H9 (cell line): ENCODE data around the gene DMXL1. TPM values are rescaled to one million over a fixed set of nuclear protein-coding genes. Genes with fewer than 3 reads are reported as not detected.

Experiments used
- DNase-seq: peaks from one replicate; pipeline ENCODE4 v3.0.0-alpha.2; 2017
- H2AFZ ChIP-seq: one replicate; pipeline ENCODE4 v1.6.1; 2013; ENCODE audit warnings: mild to moderate bottlenecking, low read length, control low read depth, moderate library complexity
- H2AK5ac ChIP-seq: 2 replicates; pipeline ENCODE4 v1.6.1; 2013; ENCODE audit warnings: low read length, control low read depth, mixed read lengths; ENCODE audit not compliant: insufficient read length
- H2BK120ac ChIP-seq: one replicate; pipeline ENCODE4 v1.6.1; 2013; ENCODE audit warnings: low read depth, mild to moderate bottlenecking, low read length, control low read depth, inconsistent platforms; ENCODE audit not compliant: poor library complexity, severe bottlenecking
- H2BK12ac ChIP-seq: 2 replicates; pipeline ENCODE4 v1.6.1; 2013; ENCODE audit warnings: low read length, control low read depth, mixed read lengths, low read depth; ENCODE audit not compliant: insufficient read length
- H2BK15ac ChIP-seq: 2 replicates; pipeline ENCODE4 v1.6.1; 2013; ENCODE audit warnings: low read depth, low read length, control low read depth
- H2BK20ac ChIP-seq: one replicate; pipeline ENCODE4 v1.6.1; 2013; ENCODE audit warnings: low read depth, mild to moderate bottlenecking, low read length, control low read depth, inconsistent platforms; ENCODE audit not compliant: poor library complexity, severe bottlenecking
- H2BK5ac ChIP-seq: 2 replicates; pipeline ENCODE4 v1.6.1; 2013; ENCODE audit warnings: low read length, control low read depth, mixed read lengths; ENCODE audit not compliant: insufficient read length
- H3K14ac ChIP-seq: 2 replicates; pipeline ENCODE4 v1.6.1; 2013; ENCODE audit warnings: low read length, control low read depth; ENCODE audit not compliant: insufficient read depth
- H3K18ac ChIP-seq: 2 replicates; pipeline ENCODE4 v1.6.1; 2013; ENCODE audit warnings: low read depth, mild to moderate bottlenecking, mixed read lengths, low read length, control low read depth; ENCODE audit not compliant: insufficient read length
- H3K23ac ChIP-seq: 2 replicates; pipeline ENCODE4 v1.6.1; 2013; ENCODE audit warnings: low read length, control low read depth, mixed read lengths, low read depth; ENCODE audit not compliant: insufficient read length
- H3K23me2 ChIP-seq: 2 replicates; pipeline ENCODE4 v1.6.1; 2013; ENCODE audit warnings: low read depth, mild to moderate bottlenecking, mixed read lengths, low read length, control low read depth; ENCODE audit not compliant: insufficient read length, poor library complexity, severe bottlenecking
- H3K27ac ChIP-seq: 2 replicates; pipeline ENCODE4 v1.5.1; 2013; ENCODE audit warnings: low read length, control low read depth, mixed read lengths, low read depth; ENCODE audit not compliant: insufficient read length
- H3K27me3 ChIP-seq: 2 replicates; pipeline ENCODE4 v1.6.1; 2013; ENCODE audit warnings: low read length, control low read depth, inconsistent platforms; ENCODE audit not compliant: insufficient read depth
- H3K4ac ChIP-seq: 2 replicates; pipeline ENCODE4 v1.6.1; 2013; ENCODE audit warnings: low read depth, mild to moderate bottlenecking, control low read depth, inconsistent platforms, low read length, moderate library complexity
- H3K4me1 ChIP-seq: 2 replicates; pipeline ENCODE4 v1.6.1; 2013; ENCODE audit warnings: low read length, control low read depth, inconsistent platforms; ENCODE audit not compliant: insufficient read depth
- H3K4me2 ChIP-seq: 2 replicates; pipeline ENCODE4 v1.6.1; 2013; ENCODE audit warnings: low read length, control low read depth, mixed read lengths; ENCODE audit not compliant: insufficient read length, insufficient read depth
- H3K56ac ChIP-seq: 2 replicates; pipeline ENCODE4 v1.6.1; 2013; ENCODE audit warnings: low read depth, mild to moderate bottlenecking, mixed read lengths, low read length, control low read depth; ENCODE audit not compliant: insufficient read length
- H3K79me1 ChIP-seq: 2 replicates; pipeline ENCODE4 v1.6.1; 2013; ENCODE audit warnings: low read depth, mild to moderate bottlenecking, moderate library complexity, low read length, control low read depth, inconsistent platforms; ENCODE audit not compliant: insufficient read depth, poor library complexity, severe bottlenecking
- H3K79me2 ChIP-seq: 2 replicates; pipeline ENCODE4 v1.6.1; 2013; ENCODE audit warnings: low read length, control low read depth, inconsistent platforms; ENCODE audit not compliant: insufficient read depth
- H3K9ac ChIP-seq: 2 replicates; pipeline ENCODE4 v1.6.1; 2013; ENCODE audit warnings: low read length, control low read depth, mixed read lengths; ENCODE audit not compliant: insufficient read length; ENCODE audit errors: extremely low read depth
- H3K9me3 ChIP-seq: one replicate; pipeline ENCODE4 v1.6.1; 2013; ENCODE audit warnings: low read depth, low read length, inconsistent platforms; ENCODE audit not compliant: control insufficient read depth
- H3T11ph ChIP-seq: one replicate; pipeline ENCODE4 v1.6.1; 2013; ENCODE audit warnings: mild to moderate bottlenecking, low read length, control low read depth, inconsistent platforms
- H4K20me1 ChIP-seq: one replicate; pipeline ENCODE4 v1.6.1; 2013; ENCODE audit not compliant: control insufficient read depth, insufficient read length, insufficient read depth
- H4K5ac ChIP-seq: 2 replicates; pipeline ENCODE4 v1.6.1; 2013; ENCODE audit warnings: low read depth, mild to moderate bottlenecking, mixed read lengths, low read length, control low read depth; ENCODE audit not compliant: insufficient read length
- H4K8ac ChIP-seq: replicated peaks from 2 replicates; pipeline ENCODE4 v1.6.1; 2013; ENCODE audit warnings: low read length, control low read depth, mixed read lengths, low read depth; ENCODE audit not compliant: insufficient read length
- H4K91ac ChIP-seq: 2 replicates; pipeline ENCODE4 v1.6.1; 2013; ENCODE audit warnings: low read depth, mild to moderate bottlenecking, moderate library complexity, mixed read lengths, low read length, control low read depth; ENCODE audit not compliant: insufficient read length
- H3K27ac Mint-ChIP-seq, 3 experiments: 2 replicates in 2 of 3; 3 replicates in 1 of 3; pipeline ENCODE4 v1.8.0; 2020 to 2021; ENCODE audit warnings: mixed read lengths in 3 of 3, mild to moderate bottlenecking in 1 of 3, moderate library complexity in 1 of 3
- H3K27me3 Mint-ChIP-seq: 2 replicates; pipeline ENCODE4 v1.8.0; 2021; ENCODE audit warnings: low read depth, mild to moderate bottlenecking, moderate library complexity, mixed read lengths
- H3K36me3 Mint-ChIP-seq, 3 experiments: 2 replicates in 2 of 3; 3 replicates in 1 of 3; pipeline ENCODE4 v1.8.0; 2020 to 2021; ENCODE audit warnings: low read depth in 3 of 3, mixed read lengths in 3 of 3; ENCODE audit not compliant: insufficient read depth in 1 of 3
- H3K4me1 Mint-ChIP-seq, 2 experiments: 2 replicates each; pipeline ENCODE4 v1.8.0; 2020; ENCODE audit warnings: mixed read lengths in 2 of 2
- H3K4me3 Mint-ChIP-seq, 2 experiments: 2 replicates in 1 of 2; 3 replicates in 1 of 2; pipeline ENCODE4 v1.8.0; 2020 to 2021; ENCODE audit warnings: mild to moderate bottlenecking in 2 of 2, mixed read lengths in 2 of 2, moderate library complexity in 1 of 2
- H3K9me3 Mint-ChIP-seq, 2 experiments: 2 replicates in 1 of 2; 3 replicates in 1 of 2; pipeline ENCODE4 v1.8.0; 2020; ENCODE audit warnings: mild to moderate bottlenecking in 2 of 2, mixed read lengths in 2 of 2, moderate library complexity in 1 of 2
- WGBS: extraction: QIAGEN DNeasy Blood & Tissue Kit; methylation state at CpG from one replicate; pipeline ENCODE4 v1.1.7; 2013; ENCODE audit warnings: missing lambda C conversion rate, low lambda C conversion rate, mixed read lengths; ENCODE audit not compliant: insufficient read length; ENCODE audit errors: extremely low coverage; 5-methylcytosine and 5-hydroxymethylcytosine counted together
- total RNA-seq: library from RNA; stranded (reverse); gene quantifications from 2 replicates; pipeline ENCODE4 v1.2.1, GENCODE V29; 2021
- TF ChIP-seq, protein P1 (sequence below): fragments of 200-600 bp; sonication (generic); conservative IDR thresholded peaks from 3 replicates; pipeline ENCODE4 v1.8.0; 2021; ENCODE audit warnings: antibody characterized with exemption, mild to moderate bottlenecking

The DMXL1 gene
- total RNA-seq, 1 experiment from 2014 or later = 63.5 TPM

DNA sequence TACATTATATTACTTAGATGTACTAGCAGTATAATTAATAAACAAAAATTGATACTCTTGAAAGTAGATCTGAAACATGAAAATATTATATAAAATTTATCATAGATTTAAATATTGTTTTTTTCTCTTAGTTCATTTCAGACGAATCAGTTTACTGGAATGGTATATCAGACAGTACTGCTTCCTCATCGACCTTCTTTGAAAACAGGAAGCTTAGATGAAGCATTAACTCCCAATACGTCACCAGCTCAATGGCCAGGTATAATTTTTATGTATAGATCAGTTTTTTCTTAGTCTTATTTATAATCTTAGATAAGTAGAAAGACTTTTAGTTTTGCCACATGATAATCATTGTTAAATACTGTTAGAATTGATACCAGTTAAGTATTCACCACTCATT is 106.3 kb downstream of the DMXL1 start:
- H2BK12ac ChIP-seq = no peak overlapping the region
- no peak overlapping the region for H2BK20ac ChIP-seq
- no peaks in the 10 kb centered on the region for H3K4me1 ChIP-seq
- H3K4me1 Mint-ChIP-seq = peaks cover 3% of the 10 kb centered on the region in 2 experiments; a peak in 2 of 4 replicates
- H3K27ac Mint-ChIP-seq = no peak overlapping the region
- no peaks in the 10 kb centered on the region for H3K27me3 ChIP-seq
- no peak overlapping the region for H2AK5ac ChIP-seq
- no peak overlapping the region for H3K4ac ChIP-seq
- no peak overlapping the region for H3K18ac ChIP-seq
- H3K9ac ChIP-seq = no peak overlapping the region
- H4K91ac ChIP-seq = no peak overlapping the region
- H2AFZ ChIP-seq = no peak overlapping the region
- H3K23ac ChIP-seq = no peak overlapping the region
- no peaks in the 10 kb centered on the region for H3K23me2 ChIP-seq
- H3K79me2 ChIP-seq = no peaks in the 10 kb centered on the region
- H3T11ph ChIP-seq = no peak overlapping the region
- WGBS = no CpG with 5 or more reads among the region's 3 CpGs
- H3K79me1 ChIP-seq = no peaks in the 10 kb centered on the region
- H3K9me3 ChIP-seq = no peaks in the 10 kb centered on the region
- H4K8ac ChIP-seq = no peak overlapping the region
- H3K36me3 Mint-ChIP-seq = peaks cover 0 to 14% (median 5%) of the 10 kb centered on the region in 3 experiments; a peak in 6 of 7 replicates
- no peak overlapping the region for H3K27ac ChIP-seq
- H4K5ac ChIP-seq = no peak overlapping the region
- no peak overlapping the region for H2BK120ac ChIP-seq
- H3K14ac ChIP-seq = no peak overlapping the region
- no peak for DNase-seq
- no peak overlapping the region for H3K56ac ChIP-seq
- H3K9me3 Mint-ChIP-seq = no peaks in the 10 kb centered on the region
- no peak overlapping the region for H2BK5ac ChIP-seq
- H4K20me1 ChIP-seq = no peaks in the 10 kb centered on the region
- H3K4me3 Mint-ChIP-seq = no peak overlapping the region
- no peak overlapping the region for H3K4me2 ChIP-seq
- no peaks in the 10 kb centered on the region for H3K27me3 Mint-ChIP-seq
- TF ChIP-seq, protein P1, sequence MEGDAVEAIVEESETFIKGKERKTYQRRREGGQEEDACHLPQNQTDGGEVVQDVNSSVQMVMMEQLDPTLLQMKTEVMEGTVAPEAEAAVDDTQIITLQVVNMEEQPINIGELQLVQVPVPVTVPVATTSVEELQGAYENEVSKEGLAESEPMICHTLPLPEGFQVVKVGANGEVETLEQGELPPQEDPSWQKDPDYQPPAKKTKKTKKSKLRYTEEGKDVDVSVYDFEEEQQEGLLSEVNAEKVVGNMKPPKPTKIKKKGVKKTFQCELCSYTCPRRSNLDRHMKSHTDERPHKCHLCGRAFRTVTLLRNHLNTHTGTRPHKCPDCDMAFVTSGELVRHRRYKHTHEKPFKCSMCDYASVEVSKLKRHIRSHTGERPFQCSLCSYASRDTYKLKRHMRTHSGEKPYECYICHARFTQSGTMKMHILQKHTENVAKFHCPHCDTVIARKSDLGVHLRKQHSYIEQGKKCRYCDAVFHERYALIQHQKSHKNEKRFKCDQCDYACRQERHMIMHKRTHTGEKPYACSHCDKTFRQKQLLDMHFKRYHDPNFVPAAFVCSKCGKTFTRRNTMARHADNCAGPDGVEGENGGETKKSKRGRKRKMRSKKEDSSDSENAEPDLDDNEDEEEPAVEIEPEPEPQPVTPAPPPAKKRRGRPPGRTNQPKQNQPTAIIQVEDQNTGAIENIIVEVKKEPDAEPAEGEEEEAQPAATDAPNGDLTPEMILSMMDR = no peak
- H2BK15ac ChIP-seq = no peak overlapping the region
